ENCODE measurements around the gene BCR. TPM values are rescaled to one million over a fixed set of nuclear protein-coding genes. Genes with fewer than 3 reads are reported as not detected.
A peak's percentile ranks its signal among the peaks of the same experiment; 100 is the strongest.

The BCR gene
- total and polyA plus RNA-seq, 12 donors, result 10.9 to 33.4 (median 25.8) TPM

DNA sequence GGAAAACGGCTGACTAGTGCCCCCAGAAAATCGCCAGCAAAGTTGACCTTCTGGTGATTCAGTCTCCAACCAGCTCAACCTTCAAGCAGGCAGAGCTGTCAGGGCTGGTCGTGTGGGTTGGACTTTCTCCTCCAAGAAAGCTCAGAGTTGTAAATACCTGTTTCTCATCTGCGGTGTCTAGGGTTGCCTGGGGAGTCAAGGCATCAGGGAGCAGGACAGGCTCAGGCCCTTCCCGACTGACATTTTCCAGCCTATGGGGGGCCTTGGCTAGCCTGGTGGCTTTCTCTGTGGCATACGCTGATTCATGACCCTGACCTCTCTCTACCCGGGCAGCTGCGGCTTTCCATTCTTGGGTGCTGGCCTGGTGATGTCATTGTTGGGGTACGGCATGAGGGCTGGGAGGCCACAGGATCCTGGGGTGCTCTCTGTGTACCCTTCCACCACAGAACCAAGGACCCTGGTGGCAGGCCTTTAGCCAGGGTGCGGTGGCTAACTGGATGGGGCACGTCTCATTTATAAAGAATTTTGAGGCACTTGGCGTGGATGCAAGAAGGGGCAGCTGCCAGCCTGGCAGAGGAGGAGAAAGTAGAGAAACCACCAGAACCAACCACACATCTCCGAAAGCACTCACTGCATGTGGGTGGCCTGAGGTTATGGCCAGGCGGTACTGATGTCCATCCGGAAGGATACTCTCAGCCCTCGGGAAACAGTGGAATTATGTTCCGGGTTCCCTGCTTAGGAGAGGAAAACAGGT is 64.9 kb downstream of the BCR start:
- no peak overlapping the region for H3K4me3 ChIP-seq
- H3K27me3 ChIP-seq, result no peaks in the 10 kb centered on the region
- DNase-seq (no peak), ATAC-seq (no peak)
- H3K4me1 ChIP-seq, result peaks cover 0 to 66% (median 6%) of the 10 kb centered on the region in 9 donors
- intact Hi-C loops (cut with DNase I), result no loop called here
- no peaks in the 10 kb centered on the region for H3K36me3 ChIP-seq
- H3K9me3 ChIP-seq, result no peaks in the 10 kb centered on the region
- TF ChIP-seq, protein P1, sequence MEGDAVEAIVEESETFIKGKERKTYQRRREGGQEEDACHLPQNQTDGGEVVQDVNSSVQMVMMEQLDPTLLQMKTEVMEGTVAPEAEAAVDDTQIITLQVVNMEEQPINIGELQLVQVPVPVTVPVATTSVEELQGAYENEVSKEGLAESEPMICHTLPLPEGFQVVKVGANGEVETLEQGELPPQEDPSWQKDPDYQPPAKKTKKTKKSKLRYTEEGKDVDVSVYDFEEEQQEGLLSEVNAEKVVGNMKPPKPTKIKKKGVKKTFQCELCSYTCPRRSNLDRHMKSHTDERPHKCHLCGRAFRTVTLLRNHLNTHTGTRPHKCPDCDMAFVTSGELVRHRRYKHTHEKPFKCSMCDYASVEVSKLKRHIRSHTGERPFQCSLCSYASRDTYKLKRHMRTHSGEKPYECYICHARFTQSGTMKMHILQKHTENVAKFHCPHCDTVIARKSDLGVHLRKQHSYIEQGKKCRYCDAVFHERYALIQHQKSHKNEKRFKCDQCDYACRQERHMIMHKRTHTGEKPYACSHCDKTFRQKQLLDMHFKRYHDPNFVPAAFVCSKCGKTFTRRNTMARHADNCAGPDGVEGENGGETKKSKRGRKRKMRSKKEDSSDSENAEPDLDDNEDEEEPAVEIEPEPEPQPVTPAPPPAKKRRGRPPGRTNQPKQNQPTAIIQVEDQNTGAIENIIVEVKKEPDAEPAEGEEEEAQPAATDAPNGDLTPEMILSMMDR (IDR thresholded peaks at IDR 0.05), result no peak
- 83 to 84% methylated on average over 17 of the region's 17 CpGs for WGBS, 2 donors
- no peak overlapping the region for H3K27ac ChIP-seq

DNA sequence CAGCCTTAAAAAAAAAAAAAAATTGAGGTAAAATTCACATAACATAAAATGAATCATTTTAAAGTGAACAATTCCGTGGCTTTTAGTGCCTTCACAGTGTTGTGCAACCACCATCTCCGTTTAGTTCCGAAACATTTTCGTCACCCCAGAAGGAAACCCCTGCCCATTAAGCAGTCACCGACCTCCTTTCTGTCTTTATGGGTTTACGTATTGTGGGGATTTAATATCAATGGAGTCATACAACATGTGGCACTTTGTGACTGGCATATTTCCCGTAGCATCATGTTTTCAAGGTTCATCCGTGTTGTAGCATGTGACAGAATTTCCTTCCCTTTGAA is 65.5 kb downstream of the BCR start:
- 78 to 84% methylated on average over 8 of the region's 8 CpGs for WGBS, 2 donors
- Histone ChIP-seq H3K36me3 (no peaks in the 10 kb centered on the region), H3K27ac (no peak overlapping the region), H3K4me3 (no peak overlapping the region), H3K27me3 (no peaks in the 10 kb centered on the region), H3K9me3 (no peaks in the 10 kb centered on the region), H3K4me1 (peaks cover 0 to 61% (median 6%) of the 10 kb centered on the region in 9 donors)
- DNase-seq, result no peak
- intact Hi-C loops (cut with DNase I), result no loop called here
- ATAC-seq, result no peak
- TF ChIP-seq, protein P1 (IDR thresholded peaks at IDR 0.05), result no peak

DNA sequence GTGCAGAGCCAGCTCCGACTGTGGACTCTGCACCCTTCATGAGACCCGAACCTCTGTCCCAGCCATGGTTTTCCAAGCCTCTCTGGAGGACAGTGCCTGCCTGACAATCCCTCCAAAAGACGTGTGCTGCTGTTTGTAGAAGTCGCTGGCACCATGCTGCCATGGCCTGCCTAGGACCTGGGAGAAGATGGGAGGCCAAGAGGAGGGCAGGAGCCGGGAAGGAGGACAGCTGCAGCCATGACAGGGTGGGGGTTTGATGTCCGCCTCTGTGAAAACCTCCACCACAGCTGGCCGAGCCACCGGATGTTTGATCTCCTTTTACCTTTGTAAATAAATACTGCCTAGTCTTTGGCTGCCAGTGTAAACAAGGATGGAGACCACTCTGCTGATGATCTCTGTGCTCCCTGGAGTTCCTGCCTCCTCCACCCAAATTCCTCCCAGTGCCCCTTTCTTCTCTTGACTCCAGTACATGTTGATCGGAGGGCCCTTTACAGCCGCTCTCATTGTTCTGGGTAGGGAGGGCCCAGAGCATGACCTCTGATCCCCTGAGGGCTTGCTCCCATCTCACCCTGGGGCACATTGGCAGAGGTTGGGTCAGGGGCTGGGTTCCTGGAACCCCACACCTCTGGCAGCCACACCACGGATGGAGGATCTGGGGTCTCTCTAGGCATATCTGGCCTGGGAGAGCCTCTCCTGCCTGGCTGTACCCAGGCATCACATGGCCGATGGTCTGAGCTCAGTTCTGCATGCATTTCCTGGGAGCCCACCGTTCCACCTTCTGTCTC is 66.9 kb downstream of the BCR start:
- Histone ChIP-seq H3K9me3 (no peaks in the 10 kb centered on the region), H3K4me3 (no peak overlapping the region), H3K36me3 (no peaks in the 10 kb centered on the region), H3K27ac (no peak overlapping the region), H3K27me3 (no peaks in the 10 kb centered on the region), H3K4me1 (peaks cover 0 to 54% (median 10%) of the 10 kb centered on the region in 9 donors)
- WGBS, 2 donors, result 91 to 92% methylated on average over 13 of the region's 13 CpGs
- intact Hi-C loops (cut with DNase I), result no loop called here
- DNase-seq (no peak), ATAC-seq (no peak)
- TF ChIP-seq, protein P1 (IDR thresholded peaks at IDR 0.05), result no peak

DNA sequence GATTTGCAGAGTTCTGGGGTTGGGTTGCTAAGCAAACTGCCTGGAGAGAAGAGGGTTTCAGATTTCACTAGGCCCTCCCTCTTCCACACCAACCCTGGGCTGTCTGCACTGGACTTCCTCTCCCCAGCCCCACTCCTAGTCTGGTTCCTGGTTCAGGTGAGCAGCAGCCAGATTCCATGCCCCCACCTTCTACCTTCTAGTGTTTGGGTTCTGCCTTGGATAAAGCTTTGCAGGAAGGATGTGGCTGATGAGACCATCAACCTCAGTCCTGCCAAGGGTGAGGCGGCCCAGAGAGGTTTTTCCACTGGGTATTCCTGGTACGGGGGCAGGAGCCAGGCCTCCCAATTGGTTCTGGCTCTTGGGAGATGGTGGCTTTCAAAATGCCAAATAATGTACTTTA is 68.3 kb downstream of the BCR start:
- Histone ChIP-seq H3K4me1 (peaks cover 0 to 42% (median 10%) of the 10 kb centered on the region in 9 donors), H3K36me3 (peaks cover 0 to 2% (median 0%) of the 10 kb centered on the region in 9 donors), H3K27me3 (no peaks in the 10 kb centered on the region), H3K4me3 (no peak overlapping the region), H3K27ac (no peak overlapping the region), H3K9me3 (no peaks in the 10 kb centered on the region)
- intact Hi-C loops (cut with DNase I), result no loop called here
- TF ChIP-seq, protein P1 (IDR thresholded peaks at IDR 0.05), result no peak
- peak in 1 of 8 donors; percentile 32 for ATAC-seq
- 81 to 96% methylated on average over 2 of the region's 2 CpGs for WGBS, 2 donors
- DNase-seq, result no peak
